ENCODE data around the gene EN1.

DNA sequence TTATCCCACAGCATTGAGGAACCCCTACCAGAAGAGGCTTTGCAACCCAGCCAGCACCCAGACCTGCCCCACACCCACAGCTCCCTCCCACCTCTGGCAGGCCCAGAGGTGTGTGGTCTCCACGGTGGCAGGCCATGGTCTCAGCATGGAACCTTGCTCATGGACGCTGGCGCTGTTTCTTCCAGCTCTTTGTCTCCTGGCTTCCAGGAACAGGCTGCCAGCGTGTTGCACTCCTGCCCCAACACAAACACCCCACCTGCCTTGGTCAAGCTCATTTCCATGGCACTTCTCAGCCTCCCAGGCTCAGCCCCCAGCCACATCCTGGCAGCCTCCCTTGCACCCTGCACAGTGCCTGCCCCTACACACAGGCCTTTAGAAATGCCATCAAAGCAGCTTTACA, 31.7 kb downstream of the EN1 start:
- TF ChIP-seq CTCF (IDR thresholded peaks at IDR 0.05; ENCODE audit: low read depth, low read length) (no peak), MYC (IDR thresholded peaks at IDR 0.05; ENCODE audit: low read depth, low read length) (no peak), POLR2A (IDR thresholded peaks at IDR 0.05; ENCODE audit: extremely low read depth, insufficient read length) (no peak), MAX (IDR thresholded peaks at IDR 0.05; ENCODE audit: low read depth, low read length) (no peak)

Measured in NB4 (cell line).